DND-41 (cell line): ENCODE data around the gene ADGRG4.
"Not testable (repeated sequence)": the region's sequence is repeated elsewhere in the genome, so short reads cannot be mapped to it uniquely, and the experiment has no call there.

Source experiments
- ATAC-seq: fragments of 200-7000 bp; cut with Tn5 transposase; 3 replicates; pipeline ENCODE4 v1.9.1; 2021; ENCODE audit warnings: low read depth; ENCODE audit not compliant: insufficient read depth
- DNase-seq: peaks from one replicate; pipeline ENCODE4 v3.0.0-alpha.2; 2020
- H2AFZ ChIP-seq: 2 replicates; pipeline ENCODE4 v1.6.0; 2012; ENCODE audit warnings: low read depth, low read length
- H3K27ac ChIP-seq: 2 replicates; pipeline ENCODE4 v1.5.1; 2012; ENCODE audit warnings: low read length, inconsistent platforms
- H3K27me3 ChIP-seq: fragments of 200-600 bp; sonication (generic); 2 replicates; pipeline ENCODE4 v1.6.0; 2012; ENCODE audit warnings: low read length, mild to moderate bottlenecking, inconsistent platforms; ENCODE audit not compliant: insufficient read depth, poor library complexity
- H3K36me3 ChIP-seq: 2 replicates; pipeline ENCODE4 v1.5.1; 2012; ENCODE audit warnings: low read length, inconsistent platforms; ENCODE audit not compliant: insufficient read depth
- H3K4me1 ChIP-seq: 2 replicates; pipeline ENCODE4 v1.5.1; 2012; ENCODE audit warnings: mild to moderate bottlenecking, low read length; ENCODE audit not compliant: insufficient read depth
- H3K4me2 ChIP-seq: 2 replicates; pipeline ENCODE4 v1.6.0; 2012; ENCODE audit warnings: mild to moderate bottlenecking, moderate library complexity, low read length, inconsistent platforms; ENCODE audit not compliant: insufficient read depth
- H3K4me3 ChIP-seq, 2 experiments: fragments of 200-600 bp in 1 of 2; shearing (Covaris generic) in 1 of 2; 2 replicates each; pipeline ENCODE4 v1.5.1; 2012 to 2016; ENCODE audit warnings: inconsistent platforms in 2 of 2, low read length in 2 of 2, mild to moderate bottlenecking in 2 of 2, low read depth in 1 of 2, moderate library complexity in 1 of 2
- H3K79me2 ChIP-seq: 2 replicates; pipeline ENCODE4 v1.6.0; 2012; ENCODE audit warnings: low read length, inconsistent platforms; ENCODE audit not compliant: insufficient read depth
- H3K9ac ChIP-seq: 2 replicates; pipeline ENCODE4 v1.6.0; 2012; ENCODE audit warnings: low read depth, mild to moderate bottlenecking, inconsistent platforms, low read length, moderate library complexity
- H3K9me3 ChIP-seq: 2 replicates; pipeline ENCODE4 v1.5.1; 2012; ENCODE audit warnings: low read length, moderate library complexity, mild to moderate bottlenecking, inconsistent platforms; ENCODE audit not compliant: insufficient read depth, severe bottlenecking
- H4K20me1 ChIP-seq: 2 replicates; pipeline ENCODE4 v1.6.0; 2012; ENCODE audit warnings: low read length; ENCODE audit not compliant: insufficient read depth
- CTCF ChIP-seq: IDR thresholded peaks from 2 replicates; pipeline ENCODE4 v1.5.1; 2012; ENCODE audit warnings: borderline replicate concordance, low read length, moderate library complexity, mild to moderate bottlenecking; ENCODE audit not compliant: poor library complexity, severe bottlenecking; ENCODE audit errors: extremely low read depth
- EZH2 ChIP-seq: IDR thresholded peaks from 3 replicates; pipeline ENCODE4 v1.6.1; 2012; ENCODE audit warnings: borderline replicate concordance, low read depth, mild to moderate bottlenecking, moderate library complexity, low read length, inconsistent platforms; ENCODE audit not compliant: severe bottlenecking

The ADGRG4 gene

GRCh38 chrX:136272325-136272724 lies 28.4 kb upstream of the ADGRG4 start:
- Histone ChIP-seq H3K4me3 (no peak overlapping the region), H3K4me1 (no peaks in the 10 kb centered on the region), H3K9ac (no peak overlapping the region), H3K4me2 (no peak overlapping the region), H2AFZ (no peak overlapping the region), H4K20me1 (no peaks in the 10 kb centered on the region), H3K79me2 (no peaks in the 10 kb centered on the region), H3K27me3 (no peaks in the 10 kb centered on the region), H3K9me3 (no peaks in the 10 kb centered on the region), H3K36me3 (no peaks in the 10 kb centered on the region), H3K27ac (no peak overlapping the region)
- ATAC-seq (no peak), DNase-seq (no peak)
- TF ChIP-seq CTCF (no peak), EZH2 (no peak)

GRCh38 chrX:136273986-136274385 lies 26.8 kb upstream of the ADGRG4 start:
- H2AFZ ChIP-seq = no peak overlapping the region
- H3K36me3 ChIP-seq = no peaks in the 10 kb centered on the region
- H3K79me2 ChIP-seq = no peaks in the 10 kb centered on the region
- no peaks in the 10 kb centered on the region for H3K4me1 ChIP-seq
- no peak overlapping the region for H3K27ac ChIP-seq
- ATAC-seq (no peak), DNase-seq (no peak)
- no peaks in the 10 kb centered on the region for H4K20me1 ChIP-seq
- H3K4me2 ChIP-seq = no peak overlapping the region
- TF ChIP-seq CTCF (no peak), EZH2 (no peak)
- no peak overlapping the region for H3K4me3 ChIP-seq
- H3K27me3 ChIP-seq = no peaks in the 10 kb centered on the region
- H3K9me3 ChIP-seq = no peaks in the 10 kb centered on the region
- H3K9ac ChIP-seq = no peak overlapping the region

GRCh38 chrX:136275553-136275952 lies 25.2 kb upstream of the ADGRG4 start:
- TF ChIP-seq CTCF (no peak), EZH2 (no peak)
- no peak overlapping the region for H3K4me2 ChIP-seq

GRCh38 chrX:136286375-136286774 lies 14.4 kb upstream of the ADGRG4 start:
- not testable (repeated sequence) for DNase-seq, H3K4me2 ChIP-seq, H3K36me3 ChIP-seq, H3K9me3 ChIP-seq, H4K20me1 ChIP-seq, H2AFZ ChIP-seq, H3K27me3 ChIP-seq, H3K4me1 ChIP-seq, H3K4me3 ChIP-seq, H3K79me2 ChIP-seq, ATAC-seq, H3K9ac ChIP-seq, H3K27ac ChIP-seq

More at GRCh38 chrX:136275553-136275952, 25.2 kb upstream of the ADGRG4 start:
- Histone ChIP-seq H3K4me1 (no peaks in the 10 kb centered on the region), H3K4me3 (no peak overlapping the region), H2AFZ (no peak overlapping the region), H3K9ac (no peak overlapping the region), H4K20me1 (no peaks in the 10 kb centered on the region), H3K27ac (no peak overlapping the region), H3K36me3 (no peaks in the 10 kb centered on the region), H3K27me3 (no peaks in the 10 kb centered on the region), H3K79me2 (no peaks in the 10 kb centered on the region), H3K9me3 (no peaks in the 10 kb centered on the region)
- no peak for ATAC-seq
- no peak for DNase-seq
